Umbilical cord (tissue), 2 donors: ENCODE data around the gene ZDHHC11B. TPM values are rescaled to one million over a fixed set of nuclear protein-coding genes. Genes with fewer than 3 reads are reported as not detected.
"Not testable (repeated sequence)": the region's sequence is repeated elsewhere in the genome, so short reads cannot be mapped to it uniquely, and the experiment has no call there.

ENCODE experiments used
- DNase-seq: peaks from one replicate; pipeline ENCODE4 v3.0.0-alpha.2; 2015; ENCODE audit warnings: low spot score
- total RNA-seq: library from RNA; depleted of rRNA; stranded (reverse); fragments of >200 nt; gene quantifications from one replicate; pipeline ENCODE4 v1.2.3, GENCODE V29; 2014; ENCODE audit warnings: low replicate concordance; ENCODE audit not compliant: insufficient read depth

Gene ZDHHC11B
- total RNA-seq, 1 donor from 2014 or later, result 4.3 TPM

GRCh38 chr5:785181-785705 lies 714 bp upstream of the ZDHHC11B start:
- DNase-seq, result not testable (repeated sequence)

DNA sequence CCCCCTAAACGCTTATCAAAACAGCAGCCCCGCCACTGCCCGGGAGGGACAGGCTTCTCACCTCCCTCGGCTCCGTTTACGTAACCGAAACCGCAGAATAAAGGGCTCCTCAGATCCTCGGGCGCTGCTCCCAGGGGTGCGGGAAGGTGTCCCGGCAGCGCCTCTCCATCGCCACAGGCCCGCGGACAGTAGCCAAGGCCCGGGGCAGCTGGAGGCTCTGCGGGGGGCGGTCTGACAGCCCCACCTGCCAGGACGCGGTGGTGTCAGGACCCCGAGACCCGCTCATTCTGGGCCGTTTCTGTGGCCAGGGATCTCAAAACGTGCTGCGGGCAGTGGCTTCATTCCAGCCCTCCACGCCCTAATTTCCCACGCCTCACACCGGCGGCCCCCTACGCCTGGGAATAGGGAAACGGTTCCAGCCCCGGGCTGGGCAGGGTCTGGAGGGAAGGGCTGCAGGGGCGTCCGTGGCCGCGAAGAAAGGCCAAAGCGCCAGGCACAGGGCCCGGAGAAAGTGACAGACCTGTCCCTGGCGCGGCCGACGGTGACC lies 575 bp downstream of the ZDHHC11B start:
- DNase-seq, result not testable (repeated sequence)

- DNase-seq, result not testable (repeated sequence)
These were observed 1.3 kb downstream of the ZDHHC11B start for GRCh38 chr5:783049-783802.

GRCh38 chr5:782356-782755 lies 2.2 kb downstream of the ZDHHC11B start:
- DNase-seq, result not testable (repeated sequence)

DNA sequence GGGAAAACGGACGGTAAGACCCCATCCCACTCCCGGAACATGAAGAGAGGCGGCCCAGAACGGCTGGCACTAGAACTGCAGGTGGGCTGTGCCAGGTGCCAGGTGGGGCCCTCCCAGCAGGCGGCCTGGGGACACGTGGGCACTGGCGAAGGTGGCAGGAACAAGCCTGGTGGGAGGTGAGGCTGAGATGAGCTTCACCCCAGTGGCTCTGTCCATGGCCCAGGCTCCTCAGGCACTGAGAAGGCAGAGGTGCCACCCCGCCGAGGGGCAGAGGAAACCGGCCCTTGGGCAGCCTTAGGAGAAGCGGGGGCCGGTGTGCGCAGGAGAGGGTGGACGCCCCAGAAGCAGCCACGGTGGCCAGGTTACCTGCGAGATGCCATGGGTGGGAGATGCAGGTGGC lies 4.0 kb downstream of the ZDHHC11B start:
- DNase-seq, result not testable (repeated sequence)

DNA sequence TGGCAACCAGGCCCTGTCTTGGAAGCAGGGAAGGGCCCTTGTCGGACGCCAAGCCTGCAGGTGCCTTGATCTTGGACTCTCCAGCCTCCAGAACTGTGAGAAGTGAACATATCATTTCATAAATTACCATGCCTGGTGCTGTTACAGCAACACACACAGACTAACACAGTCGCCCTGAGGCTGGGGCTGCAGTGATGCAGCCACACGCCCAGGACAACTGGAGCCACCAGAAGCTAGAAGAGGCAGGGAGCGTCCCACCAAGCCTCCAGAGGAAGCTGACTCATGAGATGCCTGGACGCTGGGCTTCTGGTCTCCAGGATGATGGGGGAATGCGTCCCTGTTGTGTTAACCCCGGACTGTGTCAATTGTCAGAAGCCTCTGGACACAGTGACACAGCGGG lies 5.6 kb downstream of the ZDHHC11B start:
- DNase-seq, result not testable (repeated sequence)

DNA sequence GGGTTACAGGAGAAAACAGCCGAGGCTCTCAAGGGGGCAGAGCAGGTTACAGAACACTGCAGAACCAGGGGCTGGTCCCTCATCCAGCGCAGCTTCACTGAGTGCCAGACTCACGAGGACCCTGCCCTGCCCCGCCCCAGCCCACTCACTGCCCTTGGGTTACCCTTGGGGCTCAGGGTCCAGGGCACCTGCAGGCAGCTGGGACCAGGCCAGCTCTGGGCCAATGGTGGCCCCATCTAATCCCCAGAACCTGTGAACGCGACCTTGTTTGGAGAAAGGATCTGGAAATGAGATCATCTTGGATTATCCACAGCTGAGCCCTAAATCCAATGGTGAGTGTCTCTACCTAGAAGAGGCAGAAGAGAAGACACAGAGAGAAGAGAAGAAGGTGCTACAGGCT lies 6.1 kb downstream of the ZDHHC11B start:
- not testable (repeated sequence) for DNase-seq

- DNase-seq, result no peak
These were observed 6.8 kb downstream of the ZDHHC11B start for GRCh38 chr5:777756-778161.

- DNase-seq, result no peak
These were observed 7.4 kb downstream of the ZDHHC11B start for GRCh38 chr5:776862-777711.

GRCh38 chr5:775961-776861 lies 8.3 kb downstream of the ZDHHC11B start:
- no peak for DNase-seq

DNA sequence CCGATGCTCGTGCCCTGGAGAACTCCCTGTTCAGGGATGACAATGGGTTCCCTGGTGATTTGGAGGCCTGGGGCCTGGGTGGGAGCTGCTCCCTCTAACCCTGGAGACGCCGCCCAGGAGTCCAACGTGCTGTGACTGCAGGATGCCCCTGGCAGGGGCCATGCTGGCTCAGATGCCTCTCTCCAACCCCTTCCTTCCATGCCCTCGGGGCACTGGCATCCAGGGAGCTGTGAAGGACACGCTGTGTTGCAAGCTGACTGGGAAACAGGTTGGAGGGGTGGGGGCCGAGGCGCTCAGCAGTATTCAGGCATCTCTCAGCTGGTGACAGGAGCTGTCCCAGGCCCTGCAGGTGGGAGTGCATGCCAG lies 9.0 kb downstream of the ZDHHC11B start:
- not testable (repeated sequence) for DNase-seq

- DNase-seq, result not testable (repeated sequence)
These were observed 9.5 kb downstream of the ZDHHC11B start for GRCh38 chr5:774854-775505.

DNA sequence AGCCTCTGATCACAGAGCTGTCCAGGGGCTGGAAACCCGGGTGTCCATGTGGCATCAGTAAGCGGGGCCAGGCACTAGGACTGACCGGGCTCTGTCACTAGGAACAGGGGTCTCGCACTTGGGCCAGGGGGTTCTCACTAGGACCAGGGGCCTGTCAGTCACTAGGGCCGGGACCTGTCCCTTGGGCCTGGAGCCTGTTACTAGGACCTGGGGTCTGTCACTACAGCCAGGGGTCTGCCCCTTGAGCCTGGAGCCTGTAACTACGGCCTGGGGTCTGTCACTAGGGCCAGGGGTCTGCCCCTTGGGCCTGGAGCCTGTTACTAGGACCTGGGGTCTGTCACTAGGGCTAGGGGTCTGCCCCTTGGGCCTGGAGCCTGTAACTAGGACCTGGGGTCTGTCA lies 10.2 kb downstream of the ZDHHC11B start:
- DNase-seq, result not testable (repeated sequence)

GRCh38 chr5:773517-774264 lies 10.8 kb downstream of the ZDHHC11B start:
- no peak for DNase-seq

- DNase-seq, result not testable (repeated sequence)
These were observed 11.6 kb downstream of the ZDHHC11B start for GRCh38 chr5:772931-773330.

- not testable (repeated sequence) for DNase-seq
These were observed 12.0 kb downstream of the ZDHHC11B start for GRCh38 chr5:772547-772890.

DNA sequence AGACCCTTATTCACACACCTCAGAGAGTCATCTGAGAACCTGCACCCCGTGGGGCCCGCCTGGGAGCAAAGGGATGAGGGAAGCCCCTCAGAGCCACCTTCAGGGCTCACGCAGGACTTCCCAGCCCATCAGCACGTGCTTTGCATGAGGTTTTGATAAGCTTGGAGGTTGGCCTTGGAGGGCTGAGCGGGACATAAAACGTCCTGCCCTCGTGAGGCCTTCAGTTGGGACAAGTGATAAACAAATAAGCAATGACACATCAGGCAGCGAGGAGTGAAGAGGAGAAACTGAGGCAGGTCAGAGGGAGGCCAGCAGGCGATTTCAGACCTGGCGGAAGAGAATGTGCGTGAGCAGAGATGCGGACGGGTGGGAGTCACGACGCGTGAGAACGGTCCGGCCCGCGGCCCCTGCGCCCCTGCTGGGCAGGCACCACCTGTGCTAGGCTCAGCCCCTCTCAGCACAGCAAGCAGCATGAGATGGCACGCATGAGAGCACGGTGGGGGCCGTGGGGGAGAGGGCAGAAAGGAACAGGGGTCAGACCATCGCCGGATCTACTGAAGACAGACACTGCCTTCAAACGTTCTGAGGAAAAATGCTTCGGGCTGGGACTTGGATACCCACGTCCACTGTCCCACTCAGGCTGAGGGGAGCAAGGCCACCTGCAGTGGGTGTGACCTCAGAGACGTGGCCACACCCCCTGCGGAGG lies 12.5 kb downstream of the ZDHHC11B start:
- DNase-seq, result not testable (repeated sequence)

GRCh38 chr5:771087-771781 lies 13.3 kb downstream of the ZDHHC11B start:
- not testable (repeated sequence) for DNase-seq

GRCh38 chr5:770585-770984 lies 13.9 kb downstream of the ZDHHC11B start:
- not testable (repeated sequence) for DNase-seq
